Effector CD4-positive, alpha-beta T cell (primary cell): Measurements from ENCODE around the gene PSPC1.

Source experiments
- DNase-seq: peaks from one replicate; pipeline ENCODE4 v3.0.0-alpha.2; 2020

PSPC1 gene

GRCh38 chr13:19670147-19670546, 112.6 kb downstream of the PSPC1 start:
- no peak for DNase-seq

GRCh38 chr13:19668778-19669177, 114.0 kb downstream of the PSPC1 start:
- DNase-seq: no peak

GRCh38 chr13:19665427-19665859, 117.3 kb downstream of the PSPC1 start:
- DNase-seq: no peak

GRCh38 chr13:19664481-19665230, 118.1 kb downstream of the PSPC1 start:
- DNase-seq: no peak

GRCh38 chr13:19663416-19663979, 119.2 kb downstream of the PSPC1 start:
- no peak for DNase-seq

GRCh38 chr13:19661561-19661960, 121.2 kb downstream of the PSPC1 start:
- DNase-seq: no peak

GRCh38 chr13:19661126-19661525, 121.6 kb downstream of the PSPC1 start:
- DNase-seq: no peak

- DNase-seq: no peak
These were observed 123.9 kb downstream of the PSPC1 start for GRCh38 chr13:19658831-19659230.

- DNase-seq: no peak
These were observed 124.7 kb downstream of the PSPC1 start for GRCh38 chr13:19657872-19658591.
